Activated effector memory CD4-positive, alpha-beta T cell treated with Interleukin-2 at 50 U/mL for 16 hours (primary cell): ENCODE results near the gene NRARP.
A peak's percentile ranks its signal among the peaks of the same experiment; 100 is the strongest.

Experiments used
- DNase-seq: peaks from one replicate; pipeline ENCODE4 v3.0.0-alpha.2; 2020

Gene NRARP

GRCh38 chr9:137297966-137298365, 4.1 kb downstream of the NRARP start:
- no peak for DNase-seq

- DNase-seq = no peak
These were observed 5.1 kb downstream of the NRARP start for GRCh38 chr9:137296670-137297664.

- DNase-seq = no peak
These were observed 6.0 kb downstream of the NRARP start for GRCh38 chr9:137295849-137296669.

- DNase-seq = peak; percentile 21
These were observed 6.7 kb downstream of the NRARP start for GRCh38 chr9:137295238-137295811.

- no peak for DNase-seq
These were observed 7.3 kb downstream of the NRARP start for GRCh38 chr9:137294681-137295237.

GRCh38 chr9:137294091-137294680, 7.9 kb downstream of the NRARP start:
- DNase-seq = no peak

GRCh38 chr9:137293482-137294090, 8.5 kb downstream of the NRARP start:
- DNase-seq = no peak

- DNase-seq = no peak
These were observed 9.0 kb downstream of the NRARP start for GRCh38 chr9:137293094-137293481.

GRCh38 chr9:137286975-137287383, 15.1 kb downstream of the NRARP start:
- DNase-seq = no peak

- no peak for DNase-seq
These were observed 20.5 kb downstream of the NRARP start for GRCh38 chr9:137281345-137282116.

- no peak for DNase-seq
These were observed 21.4 kb downstream of the NRARP start for GRCh38 chr9:137280474-137281344.

GRCh38 chr9:137279741-137280473, 22.2 kb downstream of the NRARP start:
- DNase-seq = no peak

- DNase-seq = no peak
These were observed 23.1 kb downstream of the NRARP start for GRCh38 chr9:137278721-137279711.

- no peak for DNase-seq
These were observed 23.9 kb downstream of the NRARP start for GRCh38 chr9:137278061-137278701.

GRCh38 chr9:137277329-137278041, 24.6 kb downstream of the NRARP start, which contains the start of gene TOR4A:
TOR4A (plus strand) TSS chr9:137277726; CDS start chr9:137278690, 964 bp downstream.
- no peak for DNase-seq

- DNase-seq = no peak
These were observed 25.4 kb downstream of the NRARP start for GRCh38 chr9:137276473-137277328.
